T-helper 1 cell treated with Interleukin-12 subunit alpha and Interleukin-12 subunit beta and Interleukin-4 antibody, amounts not matched to agents 30 ng/mL and 1 ng/mL, for 36 hours (primary cell): ENCODE results near the gene RALGAPA1. TPM values are rescaled to one million over a fixed set of nuclear protein-coding genes. Genes with fewer than 3 reads are reported as not detected.

Experiments used
- intact Hi-C: fragments of 100-400 bp; cut with micrococcal nuclease; formaldehyde crosslinking; loops from one replicate; pipeline ENCODE4 v1.15.1; 2024
- total RNA-seq: library from RNA; stranded (reverse); gene quantifications from 2 replicates; pipeline ENCODE4 v1.2.3, GENCODE V29; 2022

Gene RALGAPA1
- total RNA-seq, 1 donor from 2014 or later: 57.2 TPM

DNA sequence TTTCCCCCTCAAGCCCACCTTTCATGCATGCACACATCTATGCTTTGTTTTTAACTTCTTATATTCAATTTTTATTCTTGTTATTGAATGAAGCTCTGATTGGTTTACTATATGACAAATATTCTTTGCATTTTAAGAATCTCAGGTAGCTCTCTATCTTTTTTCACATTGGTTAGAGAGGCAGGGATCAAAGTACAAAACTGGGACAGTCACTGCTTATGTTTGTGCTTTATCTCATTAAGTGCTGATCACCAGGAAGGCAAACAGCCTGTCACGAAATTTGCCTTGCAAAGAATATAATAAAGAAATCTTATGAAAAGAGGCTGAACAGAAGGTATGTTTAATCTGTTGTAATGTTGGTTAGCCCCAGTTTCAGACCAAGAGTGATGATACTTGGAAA is 304.8 kb downstream of the RALGAPA1 start:
- intact Hi-C loops: no loop called here

DNA sequence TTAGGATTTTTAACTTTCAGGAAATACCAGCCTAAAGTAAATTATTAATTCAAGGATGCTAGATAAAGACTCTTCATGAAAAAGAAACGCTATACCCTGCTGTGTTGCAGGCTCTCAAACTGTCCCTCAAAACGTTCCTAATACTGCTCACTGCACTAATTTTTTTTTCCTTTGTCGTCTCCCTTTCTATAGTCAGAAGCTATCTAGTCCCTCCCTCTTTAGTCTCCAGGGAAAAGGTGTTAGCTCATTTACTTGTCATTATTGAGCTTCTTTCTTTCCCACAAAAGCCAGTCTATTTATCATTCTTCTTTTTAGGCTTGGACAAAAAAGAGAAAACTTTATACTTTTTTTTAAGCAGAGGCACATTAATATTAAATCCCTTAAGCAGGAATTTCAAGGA is 305.4 kb downstream of the RALGAPA1 start:
- intact Hi-C loops: no loop called here

DNA sequence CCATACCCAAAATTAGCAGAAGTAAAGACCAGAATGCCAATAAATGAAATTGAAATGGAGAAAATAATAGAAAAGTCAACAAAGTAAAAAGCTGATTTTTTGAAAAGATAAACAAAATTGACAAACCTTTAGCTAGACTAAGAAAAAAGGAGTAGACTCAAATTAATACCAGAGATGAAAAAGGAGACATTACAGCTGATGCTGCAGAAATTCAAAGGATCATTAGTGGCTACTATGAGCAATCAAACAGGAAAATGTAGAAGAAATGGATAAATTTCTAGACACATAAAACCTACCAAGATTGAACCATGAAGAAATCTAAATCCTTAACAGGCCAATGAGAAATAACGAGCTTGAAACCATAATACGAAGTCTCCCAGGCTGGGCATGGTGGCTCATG is 309.9 kb downstream of the RALGAPA1 start:
- intact Hi-C loops: no loop called here

DNA sequence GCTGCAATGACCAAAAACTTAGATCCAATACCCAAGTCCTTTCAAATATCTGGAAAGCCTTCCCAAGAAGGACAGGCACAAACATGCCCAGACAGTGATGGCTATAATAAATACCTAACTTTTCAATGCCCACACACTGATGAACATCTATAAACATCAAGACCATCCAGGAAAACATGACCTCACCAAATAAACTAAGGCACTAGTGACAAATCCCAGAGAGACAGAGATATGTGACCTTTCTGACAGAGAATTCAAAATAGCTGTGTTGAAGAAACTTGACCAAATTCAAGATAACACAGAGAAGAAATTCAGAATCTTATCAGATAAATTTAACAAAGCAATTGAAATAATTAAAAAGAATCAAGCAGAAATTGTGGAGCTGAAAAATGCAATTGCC is 313.8 kb downstream of the RALGAPA1 start:
- intact Hi-C loops: no loop called here

DNA sequence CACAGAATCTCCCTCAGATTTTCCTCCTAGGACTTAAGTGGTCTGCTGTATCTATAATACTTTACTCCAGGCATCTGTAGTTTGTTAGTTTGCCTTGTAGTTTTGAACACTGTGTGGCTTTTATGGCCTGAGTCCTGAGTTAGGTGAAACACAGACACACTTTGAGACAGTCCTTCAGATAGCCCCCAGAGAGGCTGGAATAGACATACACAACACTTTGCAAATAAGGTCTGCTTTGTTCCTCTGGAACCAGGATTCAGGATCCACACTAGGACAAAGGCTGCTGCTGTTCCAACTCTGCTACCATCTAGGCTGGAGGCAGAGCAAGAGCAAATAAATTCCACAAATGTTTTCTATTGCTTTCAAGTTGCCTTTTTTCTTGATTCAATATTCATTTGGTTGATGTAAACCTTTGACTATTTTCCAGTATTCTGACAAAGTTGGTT is 316.5 kb downstream of the RALGAPA1 start:
- intact Hi-C loops: no loop called here

Other genes starting within 250 kb of the RALGAPA1 start
- gene BRMS1L, start 17.0 kb upstream of the RALGAPA1 start, total RNA-seq: 4.5 and 4.7 TPM in 2 replicates